ENCODE measurements around the gene BHLHE23. TPM values are rescaled to one million over a fixed set of nuclear protein-coding genes. Genes with fewer than 3 reads are reported as not detected.
A peak's percentile ranks its signal among the peaks of the same experiment; 100 is the strongest.

Gene BHLHE23
- total RNA-seq, 1 experiment from 2014 or later: not detected

GRCh38 chr20:62972845-62973745 is 33.7 kb downstream of the BHLHE23 start (continued):
- TF ChIP-seq, protein P1, sequence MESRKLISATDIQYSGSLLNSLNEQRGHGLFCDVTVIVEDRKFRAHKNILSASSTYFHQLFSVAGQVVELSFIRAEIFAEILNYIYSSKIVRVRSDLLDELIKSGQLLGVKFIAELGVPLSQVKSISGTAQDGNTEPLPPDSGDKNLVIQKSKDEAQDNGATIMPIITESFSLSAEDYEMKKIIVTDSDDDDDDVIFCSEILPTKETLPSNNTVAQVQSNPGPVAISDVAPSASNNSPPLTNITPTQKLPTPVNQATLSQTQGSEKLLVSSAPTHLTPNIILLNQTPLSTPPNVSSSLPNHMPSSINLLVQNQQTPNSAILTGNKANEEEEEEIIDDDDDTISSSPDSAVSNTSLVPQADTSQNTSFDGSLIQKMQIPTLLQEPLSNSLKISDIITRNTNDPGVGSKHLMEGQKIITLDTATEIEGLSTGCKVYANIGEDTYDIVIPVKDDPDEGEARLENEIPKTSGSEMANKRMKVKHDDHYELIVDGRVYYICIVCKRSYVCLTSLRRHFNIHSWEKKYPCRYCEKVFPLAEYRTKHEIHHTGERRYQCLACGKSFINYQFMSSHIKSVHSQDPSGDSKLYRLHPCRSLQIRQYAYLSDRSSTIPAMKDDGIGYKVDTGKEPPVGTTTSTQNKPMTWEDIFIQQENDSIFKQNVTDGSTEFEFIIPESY (IDR thresholded peaks at IDR 0.05; ENCODE audit: extremely low read depth, insufficient replicate concordance, low read length): no peak
- TF ChIP-seq EGR1 (IDR thresholded peaks at IDR 0.05; ENCODE audit: low read depth): no peak
- TF ChIP-seq SIN3A (IDR thresholded peaks at IDR 0.05; ENCODE audit: low read depth): no peak

DNA sequence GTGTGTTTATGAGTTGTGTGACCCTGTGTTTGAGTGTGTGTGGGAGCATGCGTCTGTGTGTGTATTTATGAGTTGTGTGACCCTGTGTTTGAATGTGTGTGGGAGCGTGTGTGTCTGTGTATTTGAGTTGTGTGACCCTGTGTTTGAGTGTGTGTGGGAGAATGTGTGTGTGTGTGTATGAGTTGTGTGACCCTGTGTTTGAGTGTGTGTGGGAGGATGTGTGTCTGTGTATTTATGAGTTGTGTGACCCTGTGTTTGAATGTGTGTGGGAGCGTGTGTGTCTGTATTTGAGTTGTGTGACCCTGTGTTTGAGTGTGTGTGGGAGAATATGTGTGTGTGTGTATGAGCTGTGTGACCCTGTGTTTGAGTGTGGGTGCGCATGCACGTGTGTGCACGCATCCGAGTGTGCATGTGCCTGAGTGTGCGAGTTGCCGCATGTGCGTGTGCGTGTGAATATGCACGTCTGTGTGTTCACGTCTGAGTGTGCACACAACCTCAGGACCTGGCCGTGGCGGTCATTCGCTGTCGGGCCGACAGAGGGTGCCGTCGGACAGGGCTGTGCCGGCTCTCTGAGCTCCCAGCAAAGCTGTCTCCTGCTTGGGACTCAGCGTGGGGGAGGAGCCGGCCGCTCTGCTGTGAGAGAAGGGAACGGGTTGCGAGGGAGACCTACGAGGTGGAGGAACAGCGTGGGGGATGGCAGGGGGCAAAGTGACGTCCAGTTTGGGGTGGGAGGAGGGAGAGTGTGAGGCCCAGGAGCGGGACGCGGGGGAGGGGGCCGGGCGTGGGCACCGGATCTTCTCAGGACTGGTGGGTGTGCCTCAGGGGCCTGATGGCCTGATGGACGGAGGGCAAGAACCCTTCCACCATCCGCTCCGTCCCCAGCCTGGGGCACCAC is 34.6 kb downstream of the BHLHE23 start:
- TF ChIP-seq RAD21 (IDR thresholded peaks at IDR 0.05; ENCODE audit: low read depth) (peak; percentile 97), CTCF (IDR thresholded peaks at IDR 0.05 in 2 of 3, conservative IDR thresholded peaks at IDR 0.05 in 1 of 3; ENCODE audit: borderline replicate concordance in 1 of 3, insufficient read depth in 1 of 3, low read depth in 2 of 3, low read length in 2 of 3) (peak; percentile 86 to 91 (median 90)), POLR2AphosphoS5 (IDR thresholded peaks at IDR 0.05; ENCODE audit: low read depth, low read length) (no peak), CEBPB (IDR thresholded peaks at IDR 0.05; ENCODE audit: low read depth) (no peak)
- intact Hi-C loops (cut with micrococcal nuclease): loop anchor here (1.0 kb wide), 1 partner anchor 37 kb away; no protein-coding TSS in a partner anchor
- no peaks in the 10 kb centered on the region for H3K27me3 ChIP-seq (ENCODE audit: insufficient read depth, low read length)
- no TSS peak for BruUV-seq (replicated peaks)
- H2AFZ ChIP-seq (ENCODE audit: low read depth, low read length, poor library complexity, severe bottlenecking): no peak overlapping the region
- H3K79me2 ChIP-seq (ENCODE audit: insufficient read depth, low read length): no peaks in the 10 kb centered on the region
- H4K20me1 ChIP-seq (ENCODE audit: insufficient read depth): no peaks in the 10 kb centered on the region
- RAD21 ChIA-PET (ENCODE audit: low non-redundant PET in 1 of 2, low total read pairs in 2 of 2, uncharacterized antibody in 2 of 2, unreplicated experiment in 2 of 2): interaction anchor here (0.7 to 1.4 kb wide), 5 partner anchors 37 to 204 kb away, joined by 4 to 13 read pairs (median 6); no protein-coding TSS in a partner anchor
- H3K27ac ChIP-seq (ENCODE audit: low read depth, low read length): no peak overlapping the region; the same call in 1 of the 2 replicates
- H3K9me3 ChIP-seq (ENCODE audit: control insufficient read depth in 1 of 2, insufficient read depth in 1 of 2, low read depth in 1 of 2, low read length in 2 of 2): no peaks in the 10 kb centered on the region
- H3K9ac ChIP-seq (ENCODE audit: low read length): peak overlapping the region; percentile 39; the same call in 1 of the 2 replicates
- peak; percentile 63 for DNase-seq (ENCODE audit: low read depth, low spot score)
- CTCF ChIA-PET: interaction anchor here (0.6 to 1.8 kb wide), 13 partner anchors 8 to 243 kb away, joined by 3 to 27 read pairs (median 4); no protein-coding TSS in a partner anchor
- POLR2A ChIA-PET: interaction anchor here (0.9 to 1.4 kb wide), 3 partner anchors 13 to 302 kb away, joined by 3 to 5 read pairs (median 3); no protein-coding TSS in a partner anchor
- H3K4me1 ChIP-seq (ENCODE audit: control insufficient read depth in 1 of 2, insufficient read depth in 2 of 2, low read length in 2 of 2): peaks cover 5 to 10% of the 10 kb centered on the region in 2 experiments; a peak in 3 of 4 replicates
- peak; percentile 95 for ATAC-seq
- no peaks in the 10 kb centered on the region for H3K9me2 ChIP-seq (ENCODE audit: insufficient read depth)
- H3K36me3 ChIP-seq (ENCODE audit: control insufficient read depth in 1 of 2, insufficient read depth in 2 of 2, low read length in 2 of 2): no peaks in the 10 kb centered on the region
- H3K4me3 ChIP-seq (replicated peaks in 1 of 2; ENCODE audit: low read depth in 1 of 2, low read length in 2 of 2): peak overlapping the region; percentile 35 to 47
- H3K4me2 ChIP-seq (ENCODE audit: low read length): peak overlapping the region; percentile 80

All from HCT116 (cell line).